Kidney (tissue), 14 donors: Measurements from ENCODE around the gene CSH1. TPM values are rescaled to one million over a fixed set of nuclear protein-coding genes. Genes with fewer than 3 reads are reported as not detected.
A peak's percentile ranks its signal among the peaks of the same experiment; 100 is the strongest.
"Not testable (repeated sequence)": the region's sequence is repeated elsewhere in the genome, so short reads cannot be mapped to it uniquely, and the experiment has no call there.

Experiments used
- DNase-seq, 5 donors: peaks; one replicate each; pipeline ENCODE4 v3.0.0-alpha.2; 2013 to 2020
- FAIRE-seq: peaks from 2 replicates; lab custom pipeline; 2012; peaks lifted over from hg19 to GRCh38; lab: Jason Lieb, UNC
- H3K27ac ChIP-seq, 2 donors: one replicate each; pipeline ENCODE4 v1.7.0; 2013; ENCODE audit warnings: low read depth in 2 of 2, low read length in 2 of 2, inconsistent platforms in 1 of 2
- H3K27me3 ChIP-seq: one replicate; pipeline ENCODE4 v1.7.1; 2013; ENCODE audit warnings: low read length, inconsistent platforms; ENCODE audit not compliant: control insufficient read depth, insufficient read depth
- H3K36me3 ChIP-seq, 3 donors: one replicate each; pipeline versions ENCODE4 v1.7.0 to v1.7.1; 2013; ENCODE audit warnings: low read length in 3 of 3, control low read depth in 1 of 3, inconsistent platforms in 1 of 3; ENCODE audit not compliant: insufficient read depth in 3 of 3, control insufficient read depth in 2 of 3
- H3K4me1 ChIP-seq, 3 donors: one replicate each; pipeline versions ENCODE4 v1.7.0 to v1.7.1; 2013; ENCODE audit warnings: low read length in 3 of 3, inconsistent platforms in 1 of 3, low read depth in 1 of 3; ENCODE audit not compliant: control insufficient read depth in 2 of 3, insufficient read depth in 2 of 3
- H3K4me3 ChIP-seq, 3 donors: one replicate each; pipeline versions ENCODE4 v1.7.0 to v1.8.1; 2013; ENCODE audit warnings: low read length in 3 of 3, control low read depth in 1 of 3, inconsistent platforms in 1 of 3
- H3K9ac ChIP-seq, 3 donors: one replicate each; pipeline versions ENCODE4 v1.7.0 to v1.7.1; 2013; ENCODE audit warnings: low read length in 3 of 3, control low read depth in 1 of 3, inconsistent platforms in 1 of 3
- H3K9me3 ChIP-seq, 3 donors: one replicate each; pipeline versions ENCODE4 v1.7.0 to v1.7.1; 2013; ENCODE audit warnings: low read length in 3 of 3, control low read depth in 1 of 3, inconsistent platforms in 1 of 3; ENCODE audit not compliant: control insufficient read depth in 2 of 3, insufficient read depth in 1 of 3
- CTCF ChIP-seq: IDR thresholded peaks from 3 replicates; pipeline ENCODE4 v1.5.1; 2012; ENCODE audit warnings: mild to moderate bottlenecking, moderate library complexity, borderline replicate concordance; ENCODE audit not compliant: insufficient read depth; ENCODE audit errors: extremely low read depth
- intact Hi-C: fragments of 100-400 bp; cut with DNase I; formaldehyde crosslinking; loops from one replicate; pipeline ENCODE4 v1.11.1; 2022
- polyA plus RNA-seq: library from polyadenylated mRNA; stranded (reverse); fragments of 350-450 nt; fragmentation: Illumina TruSeq; extraction: RNeasy Lipid Tissue Mini Kit (QIAGEN cat#74804); gene quantifications from one replicate; pipeline ENCODE4 v1.2.3, GENCODE V29; 2014; ENCODE audit warnings: low read depth, low replicate concordance; ENCODE audit not compliant: insufficient read depth
- total RNA-seq: library from RNA; stranded (reverse); fragmentation: NEBNext Ultra II Directional; extraction: Animal tissue kit (Norgen Biotek cat#: 25700); gene quantifications from one replicate; pipeline ENCODE4 v1.2.1, GENCODE V29; 2021
- donor health status: control.
- donor health status: control.
- donor health status: control.
- donor health status: control.
- donor health status: control.
- donor health status: DM: yes; HTN: yes; CAD: no.
- donor health status: Normal renal cell carcinoma (clear cell type).

CSH1 gene
- total and polyA plus RNA-seq, 2 donors from 2014 or later = not detected

GRCh38 chr17:63881935-63882601 is 14.3 kb downstream of the CSH1 start, which contains the start of gene GH2:
Gene GH2, minus strand, starts transcription at chr17:63881944. Its CDS starts 143 bp downstream, at chr17:63881801.
- no peak within 1 kb of the TSS for H3K4me3 ChIP-seq
- no peaks in the 10 kb centered on the region for H3K27me3 ChIP-seq
- peak; percentile 65 for TF ChIP-seq CTCF
- FAIRE-seq (no peak), DNase-seq (peak in 4 of 5 donors; percentile 45 to 60 (median 54))
- no peaks in the 10 kb centered on the region for H3K36me3 ChIP-seq
- H3K9ac ChIP-seq = no peak within 1 kb of the TSS
- no peaks in the 10 kb centered on the region for H3K9me3 ChIP-seq
- intact Hi-C loops = no loop called here
- H3K4me1 ChIP-seq = no peaks in the 10 kb centered on the region
- no peak within 1 kb of the TSS for H3K27ac ChIP-seq

- H3K9me3 ChIP-seq, intact Hi-C loops, H3K4me1 ChIP-seq, H3K9ac ChIP-seq, H3K27ac ChIP-seq, FAIRE-seq, H3K36me3 ChIP-seq, H3K4me3 ChIP-seq, H3K27me3 ChIP-seq, DNase-seq: not testable (repeated sequence)
Observed at GRCh38 chr17:63881337-63881736, 15.0 kb downstream of the CSH1 start.

GRCh38 chr17:63880706-63881105 is 15.7 kb downstream of the CSH1 start:
- H3K4me1 ChIP-seq = no peaks in the 10 kb centered on the region
- H3K27me3 ChIP-seq = no peaks in the 10 kb centered on the region
- no peaks in the 10 kb centered on the region for H3K36me3 ChIP-seq
- FAIRE-seq (no peak), DNase-seq (no peak)
- intact Hi-C loops = no loop called here
- no peak overlapping the region for H3K9ac ChIP-seq
- TF ChIP-seq CTCF = no peak
- no peak overlapping the region for H3K27ac ChIP-seq
- no peak overlapping the region for H3K4me3 ChIP-seq
- H3K9me3 ChIP-seq = no peaks in the 10 kb centered on the region

GRCh38 chr17:63878413-63878812 is 18.0 kb downstream of the CSH1 start:
- H3K4me1 ChIP-seq, H3K9me3 ChIP-seq, intact Hi-C loops, H3K36me3 ChIP-seq, H3K9ac ChIP-seq, H3K4me3 ChIP-seq, H3K27ac ChIP-seq, DNase-seq, FAIRE-seq, H3K27me3 ChIP-seq: not testable (repeated sequence)

GRCh38 chr17:63874693-63875092 is 21.7 kb downstream of the CSH1 start:
- intact Hi-C loops, H3K4me3 ChIP-seq, H3K36me3 ChIP-seq, H3K9ac ChIP-seq, H3K27me3 ChIP-seq, H3K4me1 ChIP-seq, H3K27ac ChIP-seq, FAIRE-seq, H3K9me3 ChIP-seq, DNase-seq: not testable (repeated sequence)

GRCh38 chr17:63874061-63874626 is 22.2 kb downstream of the CSH1 start:
- not testable (repeated sequence) for H3K9ac ChIP-seq, FAIRE-seq, H3K4me1 ChIP-seq

GRCh38 chr17:63873577-63873976 is 22.8 kb downstream of the CSH1 start, which contains the start of gene CSH2:
Gene CSH2, minus strand, starts transcription at chr17:63873677. Its CDS starts 63 bp downstream, at chr17:63873614.
- H3K9me3 ChIP-seq, H3K9ac ChIP-seq, H3K27me3 ChIP-seq, H3K27ac ChIP-seq, H3K36me3 ChIP-seq, DNase-seq, FAIRE-seq, H3K4me1 ChIP-seq, H3K4me3 ChIP-seq, intact Hi-C loops: not testable (repeated sequence)

More at GRCh38 chr17:63874061-63874626, 22.2 kb downstream of the CSH1 start:
- H3K9me3 ChIP-seq, H3K36me3 ChIP-seq, H3K27me3 ChIP-seq, H3K4me3 ChIP-seq, intact Hi-C loops, H3K27ac ChIP-seq, DNase-seq: not testable (repeated sequence)
